GM18858 (cell line): Measurements from ENCODE around the gene NAE1.
"Not testable (repeated sequence)": the region's sequence is repeated elsewhere in the genome, so short reads cannot be mapped to it uniquely, and the experiment has no call there.

ENCODE experiments used
- ATAC-seq: cut with Tn5 transposase; IDR thresholded peaks from one replicate; pipeline ENCODE4 v1.9.1; 2021; ENCODE audit not compliant: unreplicated experiment

NAE1 gene

GRCh38 chr16:66809765-66810164, 21.0 kb downstream of the NAE1 start:
- no peak for ATAC-seq

- no peak for ATAC-seq
Measured at GRCh38 chr16:66802159-66802558, 28.6 kb downstream of the NAE1 start.

- no peak for ATAC-seq
Measured at GRCh38 chr16:66801320-66802105, 29.3 kb downstream of the NAE1 start, which contains the start of gene TERB1. Gene TERB1, minus strand, starts transcription at chr16:66801584. Its CDS starts 4,786 bp downstream, at chr16:66796798.

GRCh38 chr16:66800856-66801255, 29.9 kb downstream of the NAE1 start:
- no peak for ATAC-seq

- ATAC-seq = no peak
Measured at GRCh38 chr16:66798161-66798560, 32.6 kb downstream of the NAE1 start.

GRCh38 chr16:66793984-66794383, 36.8 kb downstream of the NAE1 start:
- not testable (repeated sequence) for ATAC-seq

GRCh38 chr16:66790130-66790733, 40.5 kb downstream of the NAE1 start:
- no peak for ATAC-seq

- no peak for ATAC-seq
Measured at GRCh38 chr16:66787427-66787826, 43.3 kb downstream of the NAE1 start.

GRCh38 chr16:66786551-66786950, 44.2 kb downstream of the NAE1 start:
- no peak for ATAC-seq

- no peak for ATAC-seq
Measured at GRCh38 chr16:66776457-66776856, 54.3 kb downstream of the NAE1 start.

GRCh38 chr16:66774981-66775380, 55.8 kb downstream of the NAE1 start:
- ATAC-seq = no peak

GRCh38 chr16:66758086-66758485, 72.7 kb downstream of the NAE1 start:
- no peak for ATAC-seq

- no peak for ATAC-seq
Measured at GRCh38 chr16:66754819-66755218, 76.0 kb downstream of the NAE1 start.

- no peak for ATAC-seq
Measured at GRCh38 chr16:66754211-66754610, 76.6 kb downstream of the NAE1 start.

GRCh38 chr16:66752958-66753357, 77.8 kb downstream of the NAE1 start:
- no peak for ATAC-seq
